NCI-H345 treated with DMSO at 0.1 percent for 48 hours (cell line): ENCODE data around the gene HLX.

ENCODE experiments used
- DNase-seq: peaks from one replicate; lab custom pipeline; 2025; ENCODE audit not compliant: unreplicated experiment; lab: John Stamatoyannopoulos, UW

Gene HLX, protein sequence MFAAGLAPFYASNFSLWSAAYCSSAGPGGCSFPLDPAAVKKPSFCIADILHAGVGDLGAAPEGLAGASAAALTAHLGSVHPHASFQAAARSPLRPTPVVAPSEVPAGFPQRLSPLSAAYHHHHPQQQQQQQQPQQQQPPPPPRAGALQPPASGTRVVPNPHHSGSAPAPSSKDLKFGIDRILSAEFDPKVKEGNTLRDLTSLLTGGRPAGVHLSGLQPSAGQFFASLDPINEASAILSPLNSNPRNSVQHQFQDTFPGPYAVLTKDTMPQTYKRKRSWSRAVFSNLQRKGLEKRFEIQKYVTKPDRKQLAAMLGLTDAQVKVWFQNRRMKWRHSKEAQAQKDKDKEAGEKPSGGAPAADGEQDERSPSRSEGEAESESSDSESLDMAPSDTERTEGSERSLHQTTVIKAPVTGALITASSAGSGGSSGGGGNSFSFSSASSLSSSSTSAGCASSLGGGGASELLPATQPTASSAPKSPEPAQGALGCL

GRCh38 chr1:220879076-220879508 lies at the start of gene HLX:
Gene HLX, plus strand, starts transcription at chr1:220879443. Its CDS starts 415 bp downstream, at chr1:220879858.
- no peak for DNase-seq

GRCh38 chr1:220833436-220833835 lies 45.8 kb upstream of the HLX start:
- no peak for DNase-seq

- no peak for DNase-seq
These were observed 44.9 kb upstream of the HLX start for GRCh38 chr1:220834155-220834870.

DNA sequence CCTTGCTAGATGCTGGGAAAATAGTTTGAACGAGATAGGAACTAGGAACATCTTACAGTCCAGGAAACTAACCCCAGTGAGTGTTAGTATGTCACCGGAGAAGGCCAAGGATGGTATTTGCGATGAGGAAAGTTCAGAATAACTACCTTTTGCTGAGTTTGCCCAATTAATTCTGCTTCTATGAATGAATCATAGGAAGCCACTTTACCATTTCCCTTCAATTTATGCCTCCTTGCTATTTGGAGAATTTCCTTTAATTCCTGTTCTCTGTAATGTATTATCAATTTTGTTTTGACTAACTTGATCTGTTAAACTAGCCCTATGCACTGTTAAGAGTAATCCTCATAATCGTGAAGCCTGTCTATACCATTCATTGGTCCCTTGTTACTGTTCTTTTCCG lies 40.7 kb upstream of the HLX start:
- no peak for DNase-seq

DNA sequence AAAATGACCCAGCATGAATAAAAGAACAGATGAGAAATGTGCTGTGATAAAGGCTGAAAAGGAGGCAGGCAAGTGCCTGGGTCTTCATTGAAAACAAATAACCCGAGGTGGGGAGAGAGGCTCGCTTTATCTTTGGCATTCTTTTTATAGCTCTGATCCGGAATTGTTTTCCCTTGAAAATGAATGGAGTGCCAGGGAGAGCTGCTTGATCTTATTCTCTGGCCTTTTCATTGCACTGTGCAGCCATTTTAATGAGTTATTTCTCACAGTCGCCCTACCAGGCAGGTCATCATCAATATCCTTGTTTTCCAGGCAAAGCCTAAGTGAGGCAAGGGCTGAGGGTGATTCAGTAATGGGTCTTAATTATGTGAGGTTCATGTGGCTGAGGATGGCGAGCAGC lies 39.8 kb upstream of the HLX start:
- peak; percentile 2 for DNase-seq

DNA sequence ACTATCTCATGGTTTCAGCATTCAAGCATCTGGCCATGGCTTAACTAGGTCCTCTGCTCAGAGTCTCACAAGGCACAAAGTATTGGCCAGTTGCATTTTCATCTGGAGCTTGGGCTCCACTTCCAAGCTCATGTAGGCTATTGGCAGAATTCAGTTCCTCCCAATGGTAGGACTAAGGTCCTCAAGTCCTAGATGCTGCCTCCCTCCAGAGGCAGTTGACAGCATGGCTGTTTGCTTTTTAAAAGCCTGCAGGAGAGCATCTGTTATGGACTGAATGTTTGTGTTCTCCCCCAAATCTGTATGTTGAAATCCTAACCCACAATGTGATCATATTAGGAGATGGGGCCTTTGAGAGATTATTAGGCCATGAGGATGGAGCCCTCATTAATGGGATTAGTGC lies 38.0 kb upstream of the HLX start:
- no peak for DNase-seq

DNA sequence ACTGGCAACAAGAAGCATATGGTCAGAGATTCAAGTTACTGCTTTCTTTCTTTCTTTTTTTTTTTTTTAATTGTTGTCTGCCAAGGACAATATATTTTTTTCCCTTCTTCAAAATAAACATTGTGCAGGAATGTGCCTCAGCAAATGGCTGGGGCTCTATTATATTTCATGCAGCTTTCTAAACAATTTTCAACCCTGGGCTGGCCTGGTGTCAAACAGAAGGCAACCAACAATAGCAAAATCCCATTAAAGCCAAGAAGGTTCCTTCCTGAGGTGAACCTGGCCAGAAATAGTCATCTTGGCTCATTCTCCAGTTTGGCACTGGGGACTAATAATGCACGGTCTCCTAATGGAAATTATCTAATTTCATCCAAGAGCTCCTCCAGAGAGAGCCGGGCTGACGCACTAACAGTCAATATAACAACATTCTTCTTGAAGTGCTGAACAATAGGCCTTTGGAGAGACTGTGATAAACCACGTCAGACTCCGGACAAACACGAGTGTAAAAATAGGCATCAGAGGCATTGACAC lies 35.7 kb upstream of the HLX start:
- no peak for DNase-seq

- no peak for DNase-seq
These were observed 26.8 kb upstream of the HLX start for GRCh38 chr1:220852408-220852807.

DNA sequence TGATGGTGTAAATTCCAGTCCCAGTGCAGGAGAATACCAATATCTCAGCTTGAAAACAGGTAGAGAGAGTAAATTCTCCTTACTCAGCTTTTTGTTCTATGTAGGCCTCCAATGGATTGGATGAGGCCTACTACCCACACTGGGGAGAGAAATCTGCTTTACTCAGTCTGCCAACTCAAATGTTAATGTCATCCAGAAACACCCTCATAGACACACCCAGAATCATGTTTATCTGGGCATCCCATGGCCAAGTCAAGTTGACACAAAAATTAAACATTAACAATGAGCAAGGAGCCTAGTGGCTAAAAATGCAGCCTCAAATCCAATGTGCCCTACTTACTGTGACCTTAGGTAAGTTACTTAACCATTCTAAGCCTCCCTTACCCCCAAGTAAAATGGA lies 6.9 kb upstream of the HLX start:
- DNase-seq: no peak

- DNase-seq: no peak
These were observed 6.2 kb upstream of the HLX start for GRCh38 chr1:220873087-220873486.

DNA sequence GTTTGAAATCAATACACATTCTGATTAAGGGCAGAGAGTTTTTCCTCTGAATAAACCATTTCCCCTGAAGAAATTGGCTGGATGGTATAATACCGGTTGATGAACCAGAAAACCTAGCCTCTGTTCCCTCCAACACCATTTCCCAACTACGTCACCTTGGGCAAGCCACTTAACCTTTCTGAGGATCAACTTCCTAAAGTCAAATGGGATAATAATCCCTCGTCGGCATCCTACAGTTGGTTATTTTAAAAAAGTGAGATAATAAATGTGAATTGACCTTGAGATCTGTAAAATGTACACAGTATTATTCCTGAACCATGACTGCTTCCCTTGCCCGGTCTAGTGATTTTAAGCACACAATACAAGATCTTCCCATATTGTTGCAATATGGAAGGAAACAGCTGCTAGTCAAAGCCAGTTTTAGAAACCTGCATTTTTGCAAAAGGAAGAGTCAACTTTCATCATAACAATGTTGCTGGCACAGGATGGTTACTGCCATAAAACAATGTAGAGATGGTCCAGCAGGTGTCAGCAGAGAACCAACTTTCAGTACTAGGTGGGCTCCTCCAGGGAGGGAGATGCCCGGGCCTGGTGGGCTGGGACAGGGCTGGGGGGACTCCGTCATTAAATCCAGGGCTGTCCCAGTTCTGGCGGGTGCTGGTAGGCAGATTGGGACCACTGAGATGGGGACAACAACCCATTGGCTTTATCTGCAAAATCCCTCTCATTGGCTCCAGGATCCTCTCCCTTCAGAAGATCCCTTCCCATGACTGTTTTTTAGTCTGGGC lies 5.2 kb upstream of the HLX start:
- no peak for DNase-seq

- DNase-seq: no peak
These were observed 4.0 kb upstream of the HLX start for GRCh38 chr1:220875260-220875659.

- DNase-seq: no peak
These were observed 2.5 kb upstream of the HLX start for GRCh38 chr1:220876511-220877376.

DNA sequence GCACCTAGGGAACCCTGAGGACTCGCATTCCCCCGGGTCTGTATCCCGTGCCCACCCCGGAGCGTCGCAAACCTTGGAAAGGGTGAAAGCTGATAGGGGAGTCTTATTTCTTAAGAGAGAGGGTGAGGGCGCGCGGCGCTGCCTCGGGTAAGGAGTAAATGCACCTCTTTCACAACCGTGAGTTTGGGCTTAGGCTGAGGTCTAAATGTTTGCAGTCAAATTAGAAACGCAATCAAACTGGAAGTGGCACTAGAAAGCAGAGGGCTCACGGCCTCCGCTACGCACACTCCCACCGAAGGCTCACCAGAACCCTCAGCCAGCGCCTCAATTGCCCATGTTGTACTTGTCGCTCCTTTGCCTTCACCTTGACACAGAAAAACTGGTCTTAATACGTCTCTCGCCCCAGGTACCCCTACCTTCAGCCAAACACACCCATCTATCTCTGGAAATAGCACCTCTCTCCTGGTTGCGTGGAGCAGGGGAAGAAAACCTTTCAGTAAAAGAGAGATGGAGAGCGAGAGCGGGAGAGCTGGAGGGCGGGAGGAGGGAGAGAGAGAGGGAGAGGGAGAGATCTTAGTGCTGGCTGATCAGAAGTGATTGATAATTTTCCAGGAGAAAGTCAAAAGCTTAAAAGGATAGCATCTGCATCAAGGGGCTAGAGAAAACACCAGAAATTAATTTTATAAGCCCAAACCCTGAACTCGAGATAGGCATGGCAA lies 1.7 kb upstream of the HLX start:
- no peak for DNase-seq

- no peak for DNase-seq
These were observed 810 bp upstream of the HLX start for GRCh38 chr1:220878191-220879075.

GRCh38 chr1:220879509-220880361 lies 492 bp downstream of the HLX start:
- DNase-seq: no peak

DNA sequence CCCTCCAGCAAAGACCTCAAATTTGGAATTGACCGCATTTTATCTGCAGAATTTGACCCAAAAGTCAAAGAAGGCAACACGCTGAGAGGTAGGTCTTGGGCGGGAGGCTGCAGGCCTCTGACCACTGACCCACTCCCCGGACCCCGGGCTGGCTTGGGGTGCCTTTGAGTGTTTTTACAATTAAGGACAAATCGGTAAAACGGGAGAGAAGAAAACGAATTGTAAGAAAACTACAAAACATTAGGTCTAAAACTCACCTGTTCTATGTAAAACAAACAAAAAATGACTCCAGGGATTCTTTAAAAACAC lies 1.1 kb downstream of the HLX start:
- DNase-seq: no peak
